ENCODE data around the gene PLSCR3.

Gene PLSCR3

GRCh38 chr17:7426203-7426863 lies 32.0 kb upstream of the PLSCR3 start:
- no peak for DNase-seq (ENCODE audit: low spot score)

GRCh38 chr17:7425756-7426155 lies 31.4 kb upstream of the PLSCR3 start:
- no peak for DNase-seq (ENCODE audit: low spot score)

- no peak for DNase-seq (ENCODE audit: low spot score)
These were observed 31.0 kb upstream of the PLSCR3 start, which contains the start of gene SPEM2 for GRCh38 chr17:7425316-7425715. Gene SPEM2 (plus strand): TSS chr17:7425616. CDS start chr17:7425689, 73 bp downstream.

GRCh38 chr17:7423679-7424078 lies 29.4 kb upstream of the PLSCR3 start:
- DNase-seq (ENCODE audit: low spot score) = no peak

- DNase-seq (ENCODE audit: low spot score) = no peak
These were observed 26.9 kb upstream of the PLSCR3 start for GRCh38 chr17:7421186-7421585.

- peak; percentile 77 for DNase-seq (ENCODE audit: low spot score)
These were observed 25.7 kb upstream of the PLSCR3 start, which contains the start of gene SPEM1 for GRCh38 chr17:7419819-7420610. Gene SPEM1 (plus strand): TSS chr17:7420324. CDS start chr17:7420385, 61 bp downstream.

GRCh38 chr17:7418472-7419152 lies 24.3 kb upstream of the PLSCR3 start:
- DNase-seq (ENCODE audit: low spot score) = no peak

GRCh38 chr17:7417056-7417655 lies 22.8 kb upstream of the PLSCR3 start:
- DNase-seq (ENCODE audit: low spot score) = no peak

GRCh38 chr17:7416323-7416722 lies 22.0 kb upstream of the PLSCR3 start:
- no peak for DNase-seq (ENCODE audit: low spot score)

- no peak for DNase-seq (ENCODE audit: low spot score)
These were observed 21.5 kb upstream of the PLSCR3 start for GRCh38 chr17:7415784-7416183.

GRCh38 chr17:7414837-7415236 lies 20.5 kb upstream of the PLSCR3 start:
- DNase-seq (ENCODE audit: low spot score) = no peak

GRCh38 chr17:7413346-7413985 lies 19.1 kb upstream of the PLSCR3 start:
- DNase-seq (ENCODE audit: low spot score) = no peak

- DNase-seq (ENCODE audit: low spot score) = no peak
These were observed 17.1 kb upstream of the PLSCR3 start for GRCh38 chr17:7411427-7411750.

GRCh38 chr17:7410634-7411426 lies 16.5 kb upstream of the PLSCR3 start:
- DNase-seq (ENCODE audit: low spot score) = no peak

- DNase-seq (ENCODE audit: low spot score) = no peak
These were observed 15.4 kb upstream of the PLSCR3 start for GRCh38 chr17:7409716-7410115.

GRCh38 chr17:7408863-7409262 lies 14.5 kb upstream of the PLSCR3 start:
- no peak for DNase-seq (ENCODE audit: low spot score)

GRCh38 chr17:7408252-7408727 lies 14.0 kb upstream of the PLSCR3 start:
- no peak for DNase-seq (ENCODE audit: low spot score)

GRCh38 chr17:7407485-7408251 lies 13.3 kb upstream of the PLSCR3 start, which contains the start of gene NLGN2:
Gene NLGN2 (plus strand): TSS chr17:7407845. CDS start chr17:7408256, 411 bp downstream.
- DNase-seq (ENCODE audit: low spot score) = no peak

GRCh38 chr17:7407082-7407481 lies 12.8 kb upstream of the PLSCR3 start:
- no peak for DNase-seq (ENCODE audit: low spot score)

- DNase-seq (ENCODE audit: low spot score) = no peak
These were observed 12.0 kb upstream of the PLSCR3 start for GRCh38 chr17:7406235-7406825.

Measured in ecto neural progenitor cell (in vitro differentiated cells).